GM19372 (cell line): ENCODE measurements around the gene PLEKHG4.

Experiments
- ATAC-seq: cut with Tn5 transposase; IDR thresholded peaks from one replicate; pipeline ENCODE4 v1.9.1; 2021; ENCODE audit warnings: mild to moderate bottlenecking, low read depth, moderate library complexity; ENCODE audit not compliant: unreplicated experiment

The PLEKHG4 gene

GRCh38 chr16:67326472-67327309 lies 47.4 kb downstream of the PLEKHG4 start, which contains the start of the genes KCTD19 and LRRC36:
Gene KCTD19 (minus strand): TSS chr16:67326741. CDS start chr16:67326707, 34 bp downstream.
Gene LRRC36 (plus strand): TSS chr16:67326815. CDS start chr16:67326863, 48 bp downstream.
- ATAC-seq, result no peak

GRCh38 chr16:67327743-67328142 lies 48.4 kb downstream of the PLEKHG4 start:
- no peak for ATAC-seq

- ATAC-seq, result no peak
These were observed 50.6 kb downstream of the PLEKHG4 start for GRCh38 chr16:67329901-67330300.

GRCh38 chr16:67333315-67333714 lies 54.0 kb downstream of the PLEKHG4 start:
- no peak for ATAC-seq

GRCh38 chr16:67336116-67336515 lies 56.8 kb downstream of the PLEKHG4 start:
- ATAC-seq, result no peak

- no peak for ATAC-seq
These were observed 57.3 kb downstream of the PLEKHG4 start for GRCh38 chr16:67336648-67337047.
